HEK293T (cell line): ENCODE measurements around the gene CD2AP.
"Not testable (repeated sequence)": the region's sequence is repeated elsewhere in the genome, so short reads cannot be mapped to it uniquely, and the experiment has no call there.

Source experiments
- ARNT ChIP-seq: fragments of 450-650 bp; IDR thresholded peaks from 2 replicates; pipeline ENCODE4 v1.6.1; 2017; ENCODE audit warnings: mild to moderate bottlenecking
- BHLHE40 ChIP-seq: fragments of 450-650 bp; IDR thresholded peaks from 2 replicates; pipeline ENCODE4 v1.6.1; 2016; ENCODE audit warnings: mild to moderate bottlenecking, moderate library complexity, borderline replicate concordance
- NFRKB ChIP-seq: fragments of 450-650 bp; IDR thresholded peaks from 2 replicates; pipeline ENCODE4 v1.6.1; 2016; ENCODE audit warnings: mild to moderate bottlenecking, moderate library complexity
- SP1 ChIP-seq: fragments of 450-650 bp; IDR thresholded peaks from 2 replicates; pipeline ENCODE4 v1.6.1; 2017
- ZNF384 ChIP-seq: fragments of 450-650 bp; IDR thresholded peaks from 2 replicates; pipeline ENCODE4 v1.6.1; 2016

GRCh38 chr6:47556459-47556858 is 78.9 kb downstream of the CD2AP start:
- TF ChIP-seq BHLHE40, NFRKB, ARNT, SP1, ZNF384: not testable (repeated sequence)
